Ascending aorta (tissue), 2 donors: ENCODE data around the gene TMEM154. TPM values are rescaled to one million over a fixed set of nuclear protein-coding genes. Genes with fewer than 3 reads are reported as not detected.

Experiments used
- DNase-seq, 2 donors: peaks; one replicate each; pipeline ENCODE4 v3.0.0-alpha.2; 2019; ENCODE audit warnings: low spot score in 2 of 2
- H3K27ac ChIP-seq, 2 donors: fragments of 200-600 bp; sonication (generic); one replicate each; pipeline ENCODE4 v1.5.1; 2016 to 2017; ENCODE audit warnings: mild to moderate bottlenecking in 1 of 2
- H3K27me3 ChIP-seq: fragments of 200-600 bp; sonication (generic); one replicate; pipeline ENCODE4 v1.5.1; 2017
- H3K36me3 ChIP-seq, 2 donors: fragments of 200-600 bp; sonication (generic); one replicate each; pipeline ENCODE4 v1.5.1; 2016
- H3K4me1 ChIP-seq, 2 donors: fragments of 200-600 bp; sonication (generic); one replicate each; pipeline ENCODE4 v1.5.1; 2016 to 2017; ENCODE audit warnings: mild to moderate bottlenecking in 1 of 2
- H3K4me3 ChIP-seq, 2 donors: fragments of 200-600 bp; sonication (generic); one replicate each; pipeline ENCODE4 v1.5.1; 2016 to 2017; ENCODE audit warnings: mild to moderate bottlenecking in 1 of 2
- H3K9me3 ChIP-seq, 2 donors: fragments of 200-600 bp; sonication (generic); one replicate each; pipeline ENCODE4 v1.5.1; 2016
- intact Hi-C: fragments of 100-400 bp; cut with DNase I; formaldehyde crosslinking; loops from one replicate; pipeline ENCODE4 v1.15.1; 2023
- total RNA-seq: library from RNA; depleted of rRNA; stranded (reverse); fragments of >200 nt; gene quantifications from one replicate; pipeline ENCODE4 v1.1.0, GENCODE V29; 2016
- TF ChIP-seq, protein P1 (sequence below), 3 experiments: fragments of 200-600 bp in 2 of 3; fragments of 450-650 bp in 1 of 3; sonication (generic) in 2 of 3; IDR thresholded peaks; one replicate each; pipeline ENCODE4 v1.5.1; 2016 to 2019; ENCODE audit warnings: antibody characterized with exemption in 3 of 3, mild to moderate bottlenecking in 1 of 3, moderate library complexity in 1 of 3

Gene TMEM154
- total RNA-seq, 1 donor from 2014 or later, result 1.4 TPM

- intact Hi-C loops, result no loop called here
- TF ChIP-seq, protein P1, sequence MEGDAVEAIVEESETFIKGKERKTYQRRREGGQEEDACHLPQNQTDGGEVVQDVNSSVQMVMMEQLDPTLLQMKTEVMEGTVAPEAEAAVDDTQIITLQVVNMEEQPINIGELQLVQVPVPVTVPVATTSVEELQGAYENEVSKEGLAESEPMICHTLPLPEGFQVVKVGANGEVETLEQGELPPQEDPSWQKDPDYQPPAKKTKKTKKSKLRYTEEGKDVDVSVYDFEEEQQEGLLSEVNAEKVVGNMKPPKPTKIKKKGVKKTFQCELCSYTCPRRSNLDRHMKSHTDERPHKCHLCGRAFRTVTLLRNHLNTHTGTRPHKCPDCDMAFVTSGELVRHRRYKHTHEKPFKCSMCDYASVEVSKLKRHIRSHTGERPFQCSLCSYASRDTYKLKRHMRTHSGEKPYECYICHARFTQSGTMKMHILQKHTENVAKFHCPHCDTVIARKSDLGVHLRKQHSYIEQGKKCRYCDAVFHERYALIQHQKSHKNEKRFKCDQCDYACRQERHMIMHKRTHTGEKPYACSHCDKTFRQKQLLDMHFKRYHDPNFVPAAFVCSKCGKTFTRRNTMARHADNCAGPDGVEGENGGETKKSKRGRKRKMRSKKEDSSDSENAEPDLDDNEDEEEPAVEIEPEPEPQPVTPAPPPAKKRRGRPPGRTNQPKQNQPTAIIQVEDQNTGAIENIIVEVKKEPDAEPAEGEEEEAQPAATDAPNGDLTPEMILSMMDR (IDR thresholded peaks at IDR 0.05), result no peak
- H3K4me3 ChIP-seq, result no peak overlapping the region
Observed at GRCh38 chr4:152687974-152688599, 8.3 kb upstream of the TMEM154 start.

DNA sequence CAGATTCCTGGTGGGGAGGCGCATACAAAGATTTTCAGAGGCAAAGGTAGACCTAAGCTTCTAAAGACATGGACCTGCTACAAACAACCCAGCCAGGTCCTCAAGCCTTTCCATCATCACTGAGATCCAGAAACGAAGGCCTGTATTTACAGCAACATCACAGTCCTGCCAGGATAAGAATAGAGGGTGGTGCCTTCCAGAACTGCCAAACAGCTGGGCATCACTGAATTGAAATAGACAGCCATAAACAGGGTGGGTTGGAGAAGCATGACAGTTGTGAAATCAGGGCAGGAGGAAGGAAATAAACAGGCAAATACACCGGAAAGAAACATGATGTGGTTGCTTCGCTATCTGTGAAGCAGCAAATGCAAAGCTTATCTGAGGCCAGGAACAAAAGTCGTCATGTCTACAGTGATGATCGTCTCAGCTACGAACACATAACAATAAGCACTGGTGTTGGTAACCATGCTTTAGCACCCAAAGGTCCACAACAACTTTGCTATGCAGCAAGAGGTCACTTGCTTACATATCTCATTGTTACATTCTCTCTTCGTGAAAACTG lies 6.7 kb upstream of the TMEM154 start:
- Histone ChIP-seq H3K4me1 (no peaks in the 10 kb centered on the region), H3K36me3 (no peaks in the 10 kb centered on the region), H3K4me3 (no peak overlapping the region), H3K9me3 (no peaks in the 10 kb centered on the region), H3K27me3 (no peaks in the 10 kb centered on the region), H3K27ac (no peak overlapping the region)
- TF ChIP-seq, protein P1 (IDR thresholded peaks at IDR 0.05), result no peak
- DNase-seq, result no peak
- intact Hi-C loops, result no loop called here

More at GRCh38 chr4:152687974-152688599, 8.3 kb upstream of the TMEM154 start:
- Histone ChIP-seq H3K9me3 (no peaks in the 10 kb centered on the region), H3K27me3 (no peaks in the 10 kb centered on the region), H3K27ac (no peak overlapping the region), H3K4me1 (no peaks in the 10 kb centered on the region), H3K36me3 (no peaks in the 10 kb centered on the region)
- DNase-seq, result no peak

DNA sequence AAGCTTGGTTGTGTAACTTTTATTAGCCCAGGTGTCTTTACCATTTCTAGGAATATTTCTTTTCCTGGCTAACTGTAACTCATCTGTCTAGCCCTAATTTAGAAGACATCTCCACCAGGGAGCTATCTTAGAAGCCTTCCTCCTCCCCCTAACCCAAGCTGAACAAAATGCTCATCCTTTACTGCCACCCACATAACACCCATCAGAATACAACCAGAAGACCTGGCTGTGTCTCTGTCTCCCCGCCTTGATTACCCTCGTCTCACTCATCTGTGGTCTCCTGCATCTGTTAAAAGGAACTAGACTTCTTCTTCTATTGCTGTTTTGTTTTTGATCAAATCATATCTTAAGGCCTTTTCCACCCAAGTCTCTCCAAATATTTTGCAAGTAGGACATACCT lies 4.8 kb upstream of the TMEM154 start:
- intact Hi-C loops, result no loop called here
- H3K9me3 ChIP-seq, result no peaks in the 10 kb centered on the region

DNA sequence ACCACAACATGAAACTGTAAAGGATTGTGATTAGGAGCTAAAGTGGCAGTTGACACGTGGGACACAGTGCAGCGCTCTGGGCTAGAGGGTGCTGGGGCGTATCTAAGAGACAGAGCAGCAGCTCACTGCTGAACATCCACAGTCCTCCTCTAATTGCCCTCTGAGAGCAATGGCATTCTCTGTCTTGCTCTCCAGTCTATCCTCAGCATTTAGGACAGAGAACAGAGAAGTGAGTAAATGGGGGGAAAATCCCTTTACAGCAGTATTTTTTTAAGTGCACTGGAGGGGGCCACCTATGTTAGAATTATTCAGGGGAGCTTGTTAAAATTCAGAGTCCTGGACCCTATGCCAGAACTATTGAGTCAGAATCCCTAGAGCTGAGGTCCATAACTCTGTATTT lies 4.2 kb upstream of the TMEM154 start:
- Histone ChIP-seq H3K4me3 (no peak overlapping the region), H3K4me1 (no peaks in the 10 kb centered on the region), H3K36me3 (no peaks in the 10 kb centered on the region), H3K27me3 (no peaks in the 10 kb centered on the region), H3K9me3 (no peaks in the 10 kb centered on the region), H3K27ac (no peak overlapping the region)
- DNase-seq, result no peak
- TF ChIP-seq, protein P1 (IDR thresholded peaks at IDR 0.05), result no peak
- intact Hi-C loops, result no loop called here

More for the DNA sequence above, 4.8 kb upstream of the TMEM154 start:
- no peaks in the 10 kb centered on the region for H3K36me3 ChIP-seq
- H3K4me1 ChIP-seq, result no peaks in the 10 kb centered on the region
- TF ChIP-seq, protein P1 (IDR thresholded peaks at IDR 0.05), result no peak
- no peak overlapping the region for H3K4me3 ChIP-seq
- DNase-seq, result no peak
- H3K27ac ChIP-seq, result no peak overlapping the region
- H3K27me3 ChIP-seq, result no peaks in the 10 kb centered on the region

DNA sequence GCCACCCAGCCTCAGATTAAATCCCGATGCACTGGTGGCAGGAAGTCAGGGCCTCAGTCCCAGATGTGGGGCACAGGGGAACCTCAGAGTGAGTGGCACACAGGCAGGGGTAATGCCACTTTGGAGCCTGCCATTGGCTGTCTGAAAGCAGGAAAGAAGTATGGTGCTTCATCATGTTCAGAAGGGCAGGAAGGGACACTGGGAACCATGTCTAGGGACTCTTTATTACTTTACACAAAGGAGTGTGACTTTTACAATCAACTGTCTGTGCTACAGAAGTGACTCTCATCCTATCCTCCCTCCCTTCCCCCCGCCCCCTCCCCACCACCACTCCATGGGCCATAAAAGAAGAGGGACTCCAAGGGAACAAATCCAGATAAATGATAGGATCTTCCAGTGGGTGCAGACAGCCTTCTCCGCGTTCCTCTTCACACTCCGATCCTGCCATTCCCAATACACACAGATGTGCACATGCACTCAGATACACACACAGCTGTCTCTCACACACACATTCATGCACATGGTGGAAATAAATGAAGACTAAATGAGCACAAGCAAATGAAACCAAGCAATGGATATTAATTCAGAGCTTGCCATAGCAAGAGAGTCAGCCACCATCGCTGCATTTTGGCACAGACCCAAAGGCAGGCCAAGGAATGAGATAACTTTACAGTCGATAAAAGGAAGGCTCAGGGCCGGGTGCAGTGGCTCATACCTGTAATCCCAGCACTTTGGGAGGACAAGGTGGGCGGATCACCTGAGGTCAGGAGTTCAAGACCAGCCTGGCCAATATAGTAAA lies 2.5 kb upstream of the TMEM154 start:
- no peaks in the 10 kb centered on the region for H3K9me3 ChIP-seq
- H3K36me3 ChIP-seq, result no peaks in the 10 kb centered on the region
- no peaks in the 10 kb centered on the region for H3K27me3 ChIP-seq
- DNase-seq, result no peak
- no peak overlapping the region for H3K4me3 ChIP-seq
- H3K4me1 ChIP-seq, result no peaks in the 10 kb centered on the region
- intact Hi-C loops, result no loop called here
- H3K27ac ChIP-seq, result no peak overlapping the region
- TF ChIP-seq, protein P1 (IDR thresholded peaks at IDR 0.05), result no peak
